Astrocyte (in vitro differentiated cells and primary cell): ENCODE measurements around the gene PLD1. TPM values are rescaled to one million over a fixed set of nuclear protein-coding genes. Genes with fewer than 3 reads are reported as not detected.

Source experiments
- DNase-seq: peaks from one replicate; pipeline ENCODE4 v3.0.0-alpha.2; 2010; ENCODE audit warnings: low read depth
- FAIRE-seq: peaks from 2 replicates; lab custom pipeline; 2011; peaks lifted over from hg19 to GRCh38; lab: Jason Lieb, UNC
- H2AFZ ChIP-seq: 2 replicates; pipeline ENCODE4 v1.6.0; 2012; ENCODE audit warnings: low read depth, low read length, inconsistent platforms
- H3K27ac ChIP-seq: 2 replicates; pipeline ENCODE4 v1.5.1; 2011; ENCODE audit warnings: low read depth, low read length, inconsistent platforms
- H3K27me3 ChIP-seq: 2 replicates; pipeline ENCODE4 v1.6.0; 2011; ENCODE audit warnings: low read length, inconsistent platforms; ENCODE audit not compliant: insufficient read depth
- H3K36me3 ChIP-seq: 2 replicates; pipeline ENCODE4 v1.5.1; 2011; ENCODE audit warnings: low read length, inconsistent platforms; ENCODE audit not compliant: insufficient read depth
- H3K4me1 ChIP-seq: 2 replicates; pipeline ENCODE4 v1.5.1; 2011; ENCODE audit warnings: low read length, inconsistent platforms; ENCODE audit not compliant: insufficient read depth
- H3K4me2 ChIP-seq: 2 replicates; pipeline ENCODE4 v1.6.0; 2012; ENCODE audit warnings: low read length, inconsistent platforms
- H3K4me3 ChIP-seq: 2 replicates; pipeline ENCODE4 v1.5.1; 2011; ENCODE audit warnings: low read depth, mild to moderate bottlenecking, low read length, inconsistent platforms; ENCODE audit not compliant: insufficient read depth
- H3K79me2 ChIP-seq: 2 replicates; pipeline ENCODE4 v1.6.0; 2012; ENCODE audit warnings: mild to moderate bottlenecking, low read length, inconsistent platforms; ENCODE audit not compliant: insufficient read depth
- H3K9ac ChIP-seq: 2 replicates; pipeline ENCODE4 v1.6.0; 2012; ENCODE audit warnings: mild to moderate bottlenecking, low read length, inconsistent platforms
- H3K9me3 ChIP-seq: 2 replicates; pipeline ENCODE4 v1.5.1; 2012; ENCODE audit warnings: low read depth, mild to moderate bottlenecking, low read length, inconsistent platforms; ENCODE audit not compliant: insufficient read depth
- H4K20me1 ChIP-seq: 2 replicates; pipeline ENCODE4 v1.6.0; 2012; ENCODE audit warnings: low read length, inconsistent platforms; ENCODE audit not compliant: insufficient read depth
- H3K27ac Mint-ChIP-seq: one replicate; pipeline ENCODE4 v1.8.0; 2021; ENCODE audit warnings: mild to moderate bottlenecking, mixed read lengths; ENCODE audit not compliant: unreplicated experiment
- H3K27me3 Mint-ChIP-seq: one replicate; pipeline ENCODE4 v1.8.0; 2021; ENCODE audit warnings: low read depth, mixed read lengths; ENCODE audit not compliant: unreplicated experiment
- H3K36me3 Mint-ChIP-seq: one replicate; pipeline ENCODE4 v1.8.0; 2021; ENCODE audit warnings: low read depth, mixed read lengths; ENCODE audit not compliant: unreplicated experiment
- H3K4me1 Mint-ChIP-seq: one replicate; pipeline ENCODE4 v1.8.0; 2021; ENCODE audit warnings: low read depth, mixed read lengths; ENCODE audit not compliant: unreplicated experiment
- H3K4me3 Mint-ChIP-seq: one replicate; pipeline ENCODE4 v1.8.0; 2021; ENCODE audit warnings: mild to moderate bottlenecking, moderate library complexity, mixed read lengths; ENCODE audit not compliant: unreplicated experiment
- H3K9me3 Mint-ChIP-seq: one replicate; pipeline ENCODE4 v1.8.0; 2021; ENCODE audit warnings: mild to moderate bottlenecking, mixed read lengths; ENCODE audit not compliant: unreplicated experiment
- CTCF ChIP-seq: IDR thresholded peaks from 2 replicates; pipeline ENCODE4 v1.5.1; 2011; ENCODE audit warnings: low read depth, mild to moderate bottlenecking, inconsistent platforms, low read length, moderate library complexity; ENCODE audit not compliant: insufficient read depth
- EZH2 ChIP-seq: IDR thresholded peaks from 2 replicates; pipeline ENCODE4 v1.6.1; 2012; ENCODE audit warnings: mild to moderate bottlenecking, low read length, inconsistent platforms; ENCODE audit not compliant: insufficient read depth
- total RNA-seq: library from RNA; stranded (reverse); gene quantifications from 2 replicates; pipeline ENCODE4 v1.2.1, GENCODE V29; 2021

Gene PLD1
- total RNA-seq, 1 donor from 2014 or later = 21.5 TPM

GRCh38 chr3:171755656-171756055 is 54.6 kb downstream of the PLD1 start:
- H3K9ac ChIP-seq = no peak overlapping the region
- H3K36me3 ChIP-seq = no peaks in the 10 kb centered on the region
- TF ChIP-seq CTCF (no peak), EZH2 (no peak)
- H3K9me3 ChIP-seq = no peaks in the 10 kb centered on the region
- no peaks in the 10 kb centered on the region for H3K27me3 Mint-ChIP-seq
- no peaks in the 10 kb centered on the region for H3K36me3 Mint-ChIP-seq
- H2AFZ ChIP-seq = no peak overlapping the region
- H3K4me3 ChIP-seq = no peak overlapping the region
- H3K27me3 ChIP-seq = no peaks in the 10 kb centered on the region
- H3K9me3 Mint-ChIP-seq = no peaks in the 10 kb centered on the region
- H3K4me3 Mint-ChIP-seq = no peak overlapping the region
- no peak overlapping the region for H3K4me2 ChIP-seq
- peaks cover 3% of the 10 kb centered on the region for H4K20me1 ChIP-seq
- H3K27ac Mint-ChIP-seq = no peak overlapping the region
- peaks cover 3% of the 10 kb centered on the region for H3K4me1 ChIP-seq
- DNase-seq (no peak), FAIRE-seq (no peak)
- no peaks in the 10 kb centered on the region for H3K79me2 ChIP-seq
- no peak overlapping the region for H3K27ac ChIP-seq
- peaks cover 4% of the 10 kb centered on the region for H3K4me1 Mint-ChIP-seq

- H3K36me3 Mint-ChIP-seq = no peaks in the 10 kb centered on the region
These were observed 55.2 kb downstream of the PLD1 start for GRCh38 chr3:171755015-171755589.

More at GRCh38 chr3:171755015-171755589, 55.2 kb downstream of the PLD1 start:
- H2AFZ ChIP-seq = no peak overlapping the region
- no peaks in the 10 kb centered on the region for H3K9me3 Mint-ChIP-seq
- no peaks in the 10 kb centered on the region for H3K9me3 ChIP-seq
- no peaks in the 10 kb centered on the region for H3K36me3 ChIP-seq
- no peak overlapping the region for H3K27ac Mint-ChIP-seq
- H3K4me3 Mint-ChIP-seq = no peak overlapping the region
- no peak for TF ChIP-seq EZH2
- TF ChIP-seq CTCF = no peak
- DNase-seq = no peak
- no peak overlapping the region for H3K4me3 ChIP-seq
- no peak overlapping the region for H3K4me2 ChIP-seq
- no peak overlapping the region for H3K9ac ChIP-seq
- no peak for FAIRE-seq
- H3K4me1 ChIP-seq = peaks cover 3% of the 10 kb centered on the region
- H3K4me1 Mint-ChIP-seq = peaks cover 4% of the 10 kb centered on the region
- peaks cover 3% of the 10 kb centered on the region for H4K20me1 ChIP-seq
- no peaks in the 10 kb centered on the region for H3K27me3 Mint-ChIP-seq
- H3K79me2 ChIP-seq = no peaks in the 10 kb centered on the region
- no peak overlapping the region for H3K27ac ChIP-seq
- no peaks in the 10 kb centered on the region for H3K27me3 ChIP-seq
